H9 (cell line): ENCODE results near the gene TSC22D1. TPM values are rescaled to one million over a fixed set of nuclear protein-coding genes. Genes with fewer than 3 reads are reported as not detected.

Experiments
- DNase-seq: peaks from one replicate; pipeline ENCODE4 v3.0.0-alpha.2; 2017
- H2AFZ ChIP-seq: one replicate; pipeline ENCODE4 v1.6.1; 2013; ENCODE audit warnings: mild to moderate bottlenecking, low read length, control low read depth, moderate library complexity
- H2AK5ac ChIP-seq: 2 replicates; pipeline ENCODE4 v1.6.1; 2013; ENCODE audit warnings: low read length, control low read depth, mixed read lengths; ENCODE audit not compliant: insufficient read length
- H2BK120ac ChIP-seq: one replicate; pipeline ENCODE4 v1.6.1; 2013; ENCODE audit warnings: low read depth, mild to moderate bottlenecking, low read length, control low read depth, inconsistent platforms; ENCODE audit not compliant: poor library complexity, severe bottlenecking
- H2BK12ac ChIP-seq: 2 replicates; pipeline ENCODE4 v1.6.1; 2013; ENCODE audit warnings: low read length, control low read depth, mixed read lengths, low read depth; ENCODE audit not compliant: insufficient read length
- H2BK15ac ChIP-seq: 2 replicates; pipeline ENCODE4 v1.6.1; 2013; ENCODE audit warnings: low read depth, low read length, control low read depth
- H2BK20ac ChIP-seq: one replicate; pipeline ENCODE4 v1.6.1; 2013; ENCODE audit warnings: low read depth, mild to moderate bottlenecking, low read length, control low read depth, inconsistent platforms; ENCODE audit not compliant: poor library complexity, severe bottlenecking
- H2BK5ac ChIP-seq: 2 replicates; pipeline ENCODE4 v1.6.1; 2013; ENCODE audit warnings: low read length, control low read depth, mixed read lengths; ENCODE audit not compliant: insufficient read length
- H3K14ac ChIP-seq: 2 replicates; pipeline ENCODE4 v1.6.1; 2013; ENCODE audit warnings: low read length, control low read depth; ENCODE audit not compliant: insufficient read depth
- H3K18ac ChIP-seq: 2 replicates; pipeline ENCODE4 v1.6.1; 2013; ENCODE audit warnings: low read depth, mild to moderate bottlenecking, mixed read lengths, low read length, control low read depth; ENCODE audit not compliant: insufficient read length
- H3K23ac ChIP-seq: 2 replicates; pipeline ENCODE4 v1.6.1; 2013; ENCODE audit warnings: low read length, control low read depth, mixed read lengths, low read depth; ENCODE audit not compliant: insufficient read length
- H3K23me2 ChIP-seq: 2 replicates; pipeline ENCODE4 v1.6.1; 2013; ENCODE audit warnings: low read depth, mild to moderate bottlenecking, mixed read lengths, low read length, control low read depth; ENCODE audit not compliant: insufficient read length, poor library complexity, severe bottlenecking
- H3K27ac ChIP-seq: 2 replicates; pipeline ENCODE4 v1.5.1; 2013; ENCODE audit warnings: low read length, control low read depth, mixed read lengths, low read depth; ENCODE audit not compliant: insufficient read length
- H3K27me3 ChIP-seq: 2 replicates; pipeline ENCODE4 v1.6.1; 2013; ENCODE audit warnings: low read length, control low read depth, inconsistent platforms; ENCODE audit not compliant: insufficient read depth
- H3K4ac ChIP-seq: 2 replicates; pipeline ENCODE4 v1.6.1; 2013; ENCODE audit warnings: low read depth, mild to moderate bottlenecking, control low read depth, inconsistent platforms, low read length, moderate library complexity
- H3K4me1 ChIP-seq: 2 replicates; pipeline ENCODE4 v1.6.1; 2013; ENCODE audit warnings: low read length, control low read depth, inconsistent platforms; ENCODE audit not compliant: insufficient read depth
- H3K4me2 ChIP-seq: 2 replicates; pipeline ENCODE4 v1.6.1; 2013; ENCODE audit warnings: low read length, control low read depth, mixed read lengths; ENCODE audit not compliant: insufficient read length, insufficient read depth
- H3K56ac ChIP-seq: 2 replicates; pipeline ENCODE4 v1.6.1; 2013; ENCODE audit warnings: low read depth, mild to moderate bottlenecking, mixed read lengths, low read length, control low read depth; ENCODE audit not compliant: insufficient read length
- H3K79me1 ChIP-seq: 2 replicates; pipeline ENCODE4 v1.6.1; 2013; ENCODE audit warnings: low read depth, mild to moderate bottlenecking, moderate library complexity, low read length, control low read depth, inconsistent platforms; ENCODE audit not compliant: insufficient read depth, poor library complexity, severe bottlenecking
- H3K79me2 ChIP-seq: 2 replicates; pipeline ENCODE4 v1.6.1; 2013; ENCODE audit warnings: low read length, control low read depth, inconsistent platforms; ENCODE audit not compliant: insufficient read depth
- H3K9ac ChIP-seq: 2 replicates; pipeline ENCODE4 v1.6.1; 2013; ENCODE audit warnings: low read length, control low read depth, mixed read lengths; ENCODE audit not compliant: insufficient read length; ENCODE audit errors: extremely low read depth
- H3K9me3 ChIP-seq: one replicate; pipeline ENCODE4 v1.6.1; 2013; ENCODE audit warnings: low read depth, low read length, inconsistent platforms; ENCODE audit not compliant: control insufficient read depth
- H3T11ph ChIP-seq: one replicate; pipeline ENCODE4 v1.6.1; 2013; ENCODE audit warnings: mild to moderate bottlenecking, low read length, control low read depth, inconsistent platforms
- H4K20me1 ChIP-seq: one replicate; pipeline ENCODE4 v1.6.1; 2013; ENCODE audit not compliant: control insufficient read depth, insufficient read length, insufficient read depth
- H4K5ac ChIP-seq: 2 replicates; pipeline ENCODE4 v1.6.1; 2013; ENCODE audit warnings: low read depth, mild to moderate bottlenecking, mixed read lengths, low read length, control low read depth; ENCODE audit not compliant: insufficient read length
- H4K8ac ChIP-seq: replicated peaks from 2 replicates; pipeline ENCODE4 v1.6.1; 2013; ENCODE audit warnings: low read length, control low read depth, mixed read lengths, low read depth; ENCODE audit not compliant: insufficient read length
- H4K91ac ChIP-seq: 2 replicates; pipeline ENCODE4 v1.6.1; 2013; ENCODE audit warnings: low read depth, mild to moderate bottlenecking, moderate library complexity, mixed read lengths, low read length, control low read depth; ENCODE audit not compliant: insufficient read length
- H3K27ac Mint-ChIP-seq, 3 experiments: 2 replicates in 2 of 3; 3 replicates in 1 of 3; pipeline ENCODE4 v1.8.0; 2020 to 2021; ENCODE audit warnings: mixed read lengths in 3 of 3, mild to moderate bottlenecking in 1 of 3, moderate library complexity in 1 of 3
- H3K27me3 Mint-ChIP-seq: 2 replicates; pipeline ENCODE4 v1.8.0; 2021; ENCODE audit warnings: low read depth, mild to moderate bottlenecking, moderate library complexity, mixed read lengths
- H3K36me3 Mint-ChIP-seq, 3 experiments: 2 replicates in 2 of 3; 3 replicates in 1 of 3; pipeline ENCODE4 v1.8.0; 2020 to 2021; ENCODE audit warnings: low read depth in 3 of 3, mixed read lengths in 3 of 3; ENCODE audit not compliant: insufficient read depth in 1 of 3
- H3K4me1 Mint-ChIP-seq, 2 experiments: 2 replicates each; pipeline ENCODE4 v1.8.0; 2020; ENCODE audit warnings: mixed read lengths in 2 of 2
- H3K4me3 Mint-ChIP-seq, 2 experiments: 2 replicates in 1 of 2; 3 replicates in 1 of 2; pipeline ENCODE4 v1.8.0; 2020 to 2021; ENCODE audit warnings: mild to moderate bottlenecking in 2 of 2, mixed read lengths in 2 of 2, moderate library complexity in 1 of 2
- H3K9me3 Mint-ChIP-seq, 2 experiments: 2 replicates in 1 of 2; 3 replicates in 1 of 2; pipeline ENCODE4 v1.8.0; 2020; ENCODE audit warnings: mild to moderate bottlenecking in 2 of 2, mixed read lengths in 2 of 2, moderate library complexity in 1 of 2
- CTCF ChIP-seq: fragments of 200-600 bp; sonication (generic); conservative IDR thresholded peaks from 3 replicates; pipeline ENCODE4 v1.8.0; 2021; ENCODE audit warnings: antibody characterized with exemption, mild to moderate bottlenecking
- WGBS: extraction: QIAGEN DNeasy Blood & Tissue Kit; methylation state at CpG from one replicate; pipeline ENCODE4 v1.1.7; 2013; ENCODE audit warnings: missing lambda C conversion rate, low lambda C conversion rate, mixed read lengths; ENCODE audit not compliant: insufficient read length; ENCODE audit errors: extremely low coverage; 5-methylcytosine and 5-hydroxymethylcytosine counted together
- total RNA-seq: library from RNA; stranded (reverse); gene quantifications from 2 replicates; pipeline ENCODE4 v1.2.1, GENCODE V29; 2021

TSC22D1 gene
- total RNA-seq, 1 experiment from 2014 or later = 76.7 TPM

- H3T11ph ChIP-seq = no peak overlapping the region
- H3K4me3 Mint-ChIP-seq = no peak overlapping the region
- H3K4me2 ChIP-seq = no peak overlapping the region
- H3K56ac ChIP-seq = no peak overlapping the region
- no peaks in the 10 kb centered on the region for H3K27me3 ChIP-seq
- H3K4ac ChIP-seq = no peak overlapping the region
- H2BK15ac ChIP-seq = no peak overlapping the region
- H2BK12ac ChIP-seq = no peak overlapping the region
- no peak overlapping the region for H2BK5ac ChIP-seq
- H3K9ac ChIP-seq = no peak overlapping the region
- no peak overlapping the region for H2AFZ ChIP-seq
- H4K5ac ChIP-seq = no peak overlapping the region
- H3K9me3 ChIP-seq = no peaks in the 10 kb centered on the region
- no peak overlapping the region for H3K23ac ChIP-seq
- H3K4me1 Mint-ChIP-seq = peaks cover 12 to 13% of the 10 kb centered on the region in 2 experiments
- no peak overlapping the region for H2AK5ac ChIP-seq
- no peak overlapping the region for H3K27ac ChIP-seq
- H4K8ac ChIP-seq = no peak overlapping the region
- no peak overlapping the region for H3K18ac ChIP-seq
- H3K23me2 ChIP-seq = no peaks in the 10 kb centered on the region
- no peak overlapping the region for H3K27ac Mint-ChIP-seq
- H2BK120ac ChIP-seq = no peak overlapping the region
- no peaks in the 10 kb centered on the region for H3K27me3 Mint-ChIP-seq
- no CpG with 5 or more reads among the region's 2 CpGs for WGBS
- H3K36me3 Mint-ChIP-seq = peaks cover 0 to 11% (median 10%) of the 10 kb centered on the region in 3 experiments; a peak in 3 of 7 replicates
- H3K9me3 Mint-ChIP-seq = no peaks in the 10 kb centered on the region
- H3K79me2 ChIP-seq = peaks cover 22% of the 10 kb centered on the region; the same call in 1 of the 2 replicates
- H2BK20ac ChIP-seq = no peak overlapping the region
- H3K14ac ChIP-seq = no peak overlapping the region
- TF ChIP-seq CTCF = no peak
- DNase-seq = no peak
- peaks cover 8% of the 10 kb centered on the region for H3K79me1 ChIP-seq
- no peaks in the 10 kb centered on the region for H3K4me1 ChIP-seq
- H4K91ac ChIP-seq = no peak overlapping the region
- no peaks in the 10 kb centered on the region for H4K20me1 ChIP-seq
Observed at GRCh38 chr13:44557986-44558385, 18.1 kb downstream of the TSC22D1 start.
